HG02763 (cell line): ENCODE measurements around the gene SOX14.

Experiments used
- ATAC-seq: cut with Tn5 transposase; IDR thresholded peaks from one replicate; pipeline ENCODE4 v1.9.1; 2021; ENCODE audit warnings: mild to moderate bottlenecking, moderate library complexity; ENCODE audit not compliant: unreplicated experiment

The SOX14 gene

GRCh38 chr3:137767538-137768360 is 3.6 kb downstream of the SOX14 start:
- ATAC-seq, result no peak

- ATAC-seq, result no peak
These were observed 4.5 kb downstream of the SOX14 start for GRCh38 chr3:137768361-137769321.

DNA sequence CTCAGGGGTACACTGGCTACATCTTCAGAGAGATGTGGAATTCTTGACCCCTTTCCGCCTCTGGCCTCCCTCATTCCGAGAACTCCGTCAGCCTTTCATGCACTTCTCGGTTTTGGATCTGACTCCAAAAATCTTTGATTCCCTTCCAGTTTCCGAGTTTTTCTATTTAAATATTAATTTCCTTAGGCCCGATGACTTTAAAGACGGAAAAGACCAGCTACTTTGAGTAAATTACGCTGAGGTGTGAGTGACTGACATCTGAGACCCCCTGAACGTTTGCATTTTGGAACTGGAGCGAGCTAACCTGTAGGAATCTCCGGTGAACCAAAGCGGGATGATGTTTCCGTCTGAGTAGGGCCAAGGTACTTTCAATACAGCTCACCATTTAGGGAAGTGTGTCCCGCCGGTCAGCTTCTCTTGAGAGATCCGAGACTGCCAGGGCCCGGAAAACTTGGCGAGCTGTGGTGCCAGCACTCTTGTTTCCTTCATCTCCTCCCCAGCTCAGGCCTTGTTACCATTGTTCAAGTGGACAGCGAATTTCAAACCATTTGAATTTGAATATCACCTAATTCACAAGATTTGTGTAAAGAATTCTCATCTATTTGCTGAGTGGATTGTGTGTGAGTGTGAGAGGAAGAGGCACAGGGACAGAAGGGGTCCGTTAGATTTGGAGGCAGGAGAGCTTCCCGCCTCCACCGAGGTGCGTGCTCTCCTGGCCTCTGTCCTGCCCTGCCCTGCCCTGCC is 5.4 kb downstream of the SOX14 start:
- no peak for ATAC-seq

DNA sequence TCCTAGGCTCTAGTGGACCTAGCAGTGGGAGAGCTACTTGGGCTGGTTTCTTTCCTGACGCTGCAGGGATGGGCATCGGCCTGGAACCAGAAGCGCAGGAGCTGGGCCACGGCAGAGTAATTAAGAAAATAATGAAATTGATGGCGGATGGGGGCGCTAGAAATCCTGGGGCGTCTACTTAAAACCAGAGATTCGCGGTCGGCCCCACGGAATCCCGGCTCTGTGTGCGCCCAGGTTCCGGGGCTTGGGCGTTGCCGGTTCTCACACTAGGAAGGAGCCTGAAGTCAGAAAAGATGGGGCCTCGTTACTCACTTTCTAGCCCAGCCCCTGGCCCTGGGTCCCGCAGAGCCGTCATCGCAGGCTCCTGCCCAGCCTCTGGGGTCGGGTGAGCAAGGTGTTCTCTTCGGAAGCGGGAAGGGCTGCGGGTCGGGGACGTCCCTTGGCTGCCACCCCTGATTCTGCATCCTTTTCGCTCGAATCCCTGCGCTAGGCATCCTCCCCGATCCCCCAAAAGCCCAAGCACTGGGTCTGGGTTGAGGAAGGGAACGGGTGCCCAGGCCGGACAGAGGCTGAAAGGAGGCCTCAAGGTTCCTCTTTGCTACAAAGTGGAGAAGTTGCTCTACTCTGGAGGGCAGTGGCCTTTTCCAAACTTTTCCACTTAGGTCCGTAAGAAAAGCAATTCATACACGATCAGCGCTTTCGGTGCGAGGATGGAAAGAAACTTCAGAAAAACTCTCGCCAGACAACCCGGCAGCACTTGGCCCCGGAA is 6.1 kb downstream of the SOX14 start:
- ATAC-seq, result no peak

DNA sequence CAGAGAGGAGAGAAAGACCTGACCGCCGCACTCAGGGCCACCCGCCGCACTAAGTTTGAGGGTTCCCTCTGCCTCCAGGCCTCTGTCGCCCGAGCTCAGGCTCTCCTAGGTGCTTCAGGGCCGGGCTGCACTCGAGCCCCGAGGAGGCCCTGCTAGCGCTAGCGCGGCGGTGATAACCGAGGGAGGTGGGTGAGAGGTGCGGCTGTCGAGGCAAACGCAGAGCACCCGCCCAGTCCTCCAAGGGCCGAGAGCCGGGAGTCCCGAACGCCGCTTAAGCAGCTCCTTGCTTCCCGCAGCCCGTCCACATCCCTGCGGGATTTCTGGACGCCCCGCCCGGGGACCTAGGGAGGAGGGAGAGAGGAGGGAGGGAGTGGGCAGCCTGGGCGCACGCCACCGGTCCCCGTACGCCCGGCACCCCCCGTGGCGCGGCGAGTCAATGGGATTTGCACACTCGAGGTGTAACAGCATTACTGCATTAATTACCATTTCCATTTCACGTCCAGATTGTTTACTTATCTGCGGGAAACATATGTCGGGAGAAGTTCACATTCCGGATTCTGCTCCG is 6.8 kb downstream of the SOX14 start:
- no peak for ATAC-seq

DNA sequence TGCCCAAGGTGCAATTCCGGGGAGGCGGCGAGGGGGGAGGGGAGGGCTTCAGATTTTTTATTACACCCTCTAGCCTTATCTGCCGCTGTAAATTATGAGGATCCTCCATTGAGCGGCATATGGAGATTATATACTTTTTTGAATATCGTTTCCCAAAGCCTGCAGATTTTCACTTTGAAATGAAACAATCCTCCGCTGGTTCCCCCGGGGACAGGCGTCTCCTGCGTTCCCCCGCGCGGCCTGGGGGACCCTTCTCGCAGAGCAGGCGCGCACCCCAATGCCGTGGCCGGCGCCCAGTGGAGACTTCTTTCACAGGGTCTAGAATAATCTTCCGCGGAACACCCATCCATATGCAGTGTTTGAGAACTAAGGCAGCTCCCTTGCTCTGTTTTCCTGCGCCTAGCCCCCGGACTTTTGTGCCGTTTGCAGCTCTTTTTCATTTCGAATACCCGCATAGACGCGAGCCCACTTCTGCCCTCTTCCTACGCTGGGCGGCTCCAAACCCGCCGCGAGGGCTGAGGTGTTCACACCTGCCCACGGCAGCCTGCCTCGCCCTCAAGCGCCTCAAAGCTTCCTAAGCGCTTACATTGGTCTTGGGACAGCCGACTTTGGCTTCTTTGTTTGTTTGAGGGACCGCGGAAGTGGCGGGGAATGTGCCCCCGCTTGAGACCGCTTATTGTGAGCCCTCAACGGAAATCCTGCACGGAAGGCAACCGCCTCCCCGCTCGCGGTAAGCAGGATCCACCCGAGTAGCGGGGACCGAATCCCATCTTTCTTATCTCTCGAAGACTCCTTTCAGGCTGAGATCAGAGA is 7.5 kb downstream of the SOX14 start:
- no peak for ATAC-seq

GRCh38 chr3:137772214-137772955 is 8.3 kb downstream of the SOX14 start:
- no peak for ATAC-seq

- ATAC-seq, result no peak
These were observed 14.8 kb downstream of the SOX14 start for GRCh38 chr3:137778941-137779340.

DNA sequence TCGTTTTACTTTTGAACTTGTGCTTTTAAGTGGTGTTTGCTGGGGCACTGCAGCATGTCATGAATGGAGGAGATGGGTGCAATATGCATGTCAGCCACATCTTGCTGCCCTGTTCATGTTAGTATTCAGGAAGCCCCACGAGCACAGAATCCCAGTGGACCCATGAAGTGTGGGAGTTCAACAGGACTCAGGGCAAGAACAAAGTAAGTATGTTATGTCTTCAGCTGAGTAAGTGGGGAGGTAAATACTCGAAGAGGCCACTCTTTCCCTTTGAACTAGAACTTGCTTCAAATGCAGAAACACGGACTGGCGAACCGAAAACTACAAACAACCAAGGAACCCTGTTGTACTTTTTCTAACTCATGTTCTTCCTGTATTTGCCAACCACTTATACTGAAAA is 23.4 kb downstream of the SOX14 start:
- no peak for ATAC-seq

- ATAC-seq, result no peak
These were observed 25.1 kb downstream of the SOX14 start for GRCh38 chr3:137789236-137789635.

DNA sequence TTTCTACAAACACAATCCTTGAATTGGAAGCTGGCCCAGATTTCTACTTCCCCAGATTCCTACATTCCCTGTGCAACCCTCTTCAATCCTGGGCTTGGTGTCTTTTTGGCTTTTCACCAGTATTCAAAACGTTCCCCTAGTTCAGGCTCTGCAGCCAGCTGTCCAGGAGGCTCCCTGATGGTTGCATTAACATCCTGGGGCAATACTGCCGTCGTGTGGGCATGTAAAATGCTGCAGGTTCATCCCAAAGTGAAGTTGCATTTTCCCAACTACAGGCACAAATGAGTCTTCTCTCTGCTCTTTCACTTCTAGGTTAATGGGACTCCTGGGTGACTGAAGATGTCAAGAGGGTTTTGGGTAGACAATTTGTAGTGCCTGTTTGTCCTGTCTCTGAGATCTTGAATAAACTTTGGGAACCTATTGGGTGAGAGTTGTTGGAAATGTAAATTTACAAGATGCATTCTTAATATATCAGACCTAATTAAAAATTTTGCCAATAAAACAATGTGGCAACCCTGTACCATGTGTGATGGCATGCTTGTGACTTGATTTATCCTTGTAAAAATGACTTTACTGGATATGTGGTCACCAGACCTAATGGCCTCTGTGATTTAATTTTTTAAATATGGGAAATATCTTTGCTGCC is 28.6 kb downstream of the SOX14 start:
- ATAC-seq, result no peak

- ATAC-seq, result no peak
These were observed 32.9 kb downstream of the SOX14 start for GRCh38 chr3:137796993-137797392.

DNA sequence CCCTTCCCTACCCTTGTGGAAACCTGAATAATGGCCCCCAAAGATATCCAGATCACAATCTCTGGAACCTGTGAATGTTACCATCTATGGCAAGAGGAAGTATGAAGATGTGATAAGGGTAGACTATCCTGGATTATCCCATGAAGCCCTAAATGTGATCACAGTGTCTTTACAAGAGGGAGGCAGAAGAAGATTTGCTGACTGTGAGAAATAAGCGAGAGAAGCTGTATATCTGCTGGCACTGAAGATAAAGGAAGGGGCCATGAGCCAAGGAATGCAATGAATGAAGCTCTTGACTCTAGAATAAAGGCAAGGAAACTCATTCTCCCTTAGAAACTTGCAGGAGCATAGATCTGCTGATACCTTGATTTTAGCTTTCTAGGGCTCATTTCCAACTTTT is 39.1 kb downstream of the SOX14 start:
- no peak for ATAC-seq

DNA sequence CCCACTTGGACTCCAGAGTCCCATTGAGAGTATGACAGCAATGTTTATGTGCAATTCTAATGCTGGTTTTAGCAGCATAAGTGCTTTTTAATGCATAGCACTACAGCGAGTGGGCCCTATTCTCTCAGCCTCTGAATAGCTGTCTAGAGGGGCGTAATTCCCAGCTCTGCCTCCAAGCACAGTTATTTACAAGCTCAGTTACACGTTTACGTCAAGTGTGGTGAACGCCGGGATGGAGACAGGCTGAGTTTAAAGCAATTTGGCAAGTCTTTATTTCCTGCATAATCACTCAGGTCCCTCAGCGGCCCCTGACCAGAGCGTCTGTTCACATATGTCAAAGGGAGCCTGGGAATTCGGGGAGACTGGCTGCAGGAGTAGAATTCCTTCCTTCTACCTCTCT is 43.9 kb downstream of the SOX14 start:
- ATAC-seq, result no peak

DNA sequence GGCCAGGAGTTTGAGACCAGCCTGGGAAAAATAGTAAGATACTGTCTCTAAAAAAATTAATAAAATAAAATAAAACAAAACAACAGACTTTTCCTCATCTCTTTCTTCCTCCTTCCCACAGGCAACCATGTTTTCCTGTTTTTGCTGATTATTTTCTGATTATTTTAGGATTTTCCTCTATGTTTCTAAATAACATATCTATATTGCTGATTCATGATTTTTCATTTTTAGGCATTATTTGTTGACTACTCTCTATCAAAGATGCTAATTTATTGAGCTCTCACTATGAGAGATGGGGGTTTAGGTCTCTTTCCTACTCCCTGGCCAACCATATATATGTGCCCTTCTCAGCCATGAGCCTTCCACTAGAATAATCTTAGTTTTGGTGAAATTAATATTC is 45.4 kb downstream of the SOX14 start:
- ATAC-seq, result no peak

DNA sequence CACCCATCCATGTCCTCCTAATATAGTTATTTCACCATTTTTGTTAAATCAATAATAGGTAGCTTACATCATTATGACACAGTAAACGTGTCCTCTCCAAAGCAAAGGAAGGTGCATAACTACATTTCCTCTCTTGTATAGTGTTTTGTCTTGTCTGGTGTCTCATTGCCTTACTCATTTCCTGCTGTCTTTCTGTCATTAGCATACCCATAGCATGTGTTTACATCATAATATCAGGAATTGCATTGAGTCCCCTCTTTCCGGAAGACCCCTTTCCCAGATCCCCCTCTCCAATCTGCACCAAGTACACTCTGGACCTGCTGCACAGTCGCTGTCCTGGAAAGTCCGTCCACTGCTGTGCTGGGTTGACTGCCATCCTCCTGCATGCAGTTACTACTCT is 47.9 kb downstream of the SOX14 start:
- no peak for ATAC-seq

- ATAC-seq, result no peak
These were observed 51.1 kb downstream of the SOX14 start for GRCh38 chr3:137815251-137815650.
